GM23248 (cell line): ENCODE results near the gene LSM14B.

Experiments
- EZH2 ChIP-seq: fragments of 200-600 bp; sonication (generic); IDR thresholded peaks from 2 replicates; pipeline ENCODE4 v1.6.1; 2018; ENCODE audit warnings: antibody characterized with exemption, mild to moderate bottlenecking; ENCODE audit not compliant: insufficient read depth, poor library complexity, severe bottlenecking
- EZH2phosphoT487 ChIP-seq: fragments of 200-600 bp; sonication (generic); IDR thresholded peaks from 2 replicates; pipeline ENCODE4 v1.6.1; 2018; ENCODE audit warnings: antibody characterized with exemption, moderate library complexity, mild to moderate bottlenecking, low read depth; ENCODE audit not compliant: insufficient read depth

- TF ChIP-seq EZH2 (no peak), EZH2phosphoT487 (no peak)
Observed at GRCh38 chr20:62167474-62167873, 45.2 kb downstream of the LSM14B start.
